Measurements from ENCODE around the gene PTPRA.

The PTPRA gene

DNA sequence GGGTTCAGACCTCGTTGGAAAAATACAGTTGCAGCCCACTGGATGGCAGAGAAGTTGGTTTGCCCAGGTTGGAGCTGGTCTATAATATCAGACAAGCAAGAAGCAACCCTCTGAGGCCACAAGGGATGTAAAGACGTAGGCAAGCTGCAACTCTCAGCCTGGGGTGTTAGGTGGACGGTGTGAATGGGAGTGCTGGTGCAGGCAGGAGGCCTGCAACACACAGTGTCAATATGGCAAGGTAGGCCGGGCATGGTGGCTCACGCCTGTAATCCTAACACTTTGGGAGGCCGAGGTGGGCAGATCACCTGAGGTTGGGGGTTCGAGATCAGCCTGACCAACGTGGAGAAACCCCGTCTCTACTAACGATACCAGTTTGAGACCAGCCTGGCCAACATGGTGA is 22.2 kb upstream of the PTPRA start:
- DNase-seq: no peak

DNA sequence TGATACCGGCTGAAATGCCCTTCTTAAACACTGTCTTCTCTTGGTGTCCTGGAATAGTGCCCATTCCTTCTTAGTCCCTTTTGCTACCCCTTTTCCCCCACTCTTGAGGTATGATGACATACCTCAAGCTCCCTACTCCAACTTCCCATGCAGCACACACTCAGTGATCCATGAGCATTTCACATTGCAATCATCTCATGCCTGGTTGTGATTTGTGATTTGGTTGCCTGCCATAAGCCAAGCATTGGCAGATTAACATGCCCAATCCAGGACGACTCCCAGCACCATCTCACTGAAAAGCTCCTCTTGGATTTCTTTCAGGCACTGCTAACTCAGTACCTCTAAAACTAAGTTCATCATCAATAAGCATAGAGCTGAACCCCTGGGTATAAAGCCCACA is 14.7 kb upstream of the PTPRA start:
- no peak for DNase-seq

DNA sequence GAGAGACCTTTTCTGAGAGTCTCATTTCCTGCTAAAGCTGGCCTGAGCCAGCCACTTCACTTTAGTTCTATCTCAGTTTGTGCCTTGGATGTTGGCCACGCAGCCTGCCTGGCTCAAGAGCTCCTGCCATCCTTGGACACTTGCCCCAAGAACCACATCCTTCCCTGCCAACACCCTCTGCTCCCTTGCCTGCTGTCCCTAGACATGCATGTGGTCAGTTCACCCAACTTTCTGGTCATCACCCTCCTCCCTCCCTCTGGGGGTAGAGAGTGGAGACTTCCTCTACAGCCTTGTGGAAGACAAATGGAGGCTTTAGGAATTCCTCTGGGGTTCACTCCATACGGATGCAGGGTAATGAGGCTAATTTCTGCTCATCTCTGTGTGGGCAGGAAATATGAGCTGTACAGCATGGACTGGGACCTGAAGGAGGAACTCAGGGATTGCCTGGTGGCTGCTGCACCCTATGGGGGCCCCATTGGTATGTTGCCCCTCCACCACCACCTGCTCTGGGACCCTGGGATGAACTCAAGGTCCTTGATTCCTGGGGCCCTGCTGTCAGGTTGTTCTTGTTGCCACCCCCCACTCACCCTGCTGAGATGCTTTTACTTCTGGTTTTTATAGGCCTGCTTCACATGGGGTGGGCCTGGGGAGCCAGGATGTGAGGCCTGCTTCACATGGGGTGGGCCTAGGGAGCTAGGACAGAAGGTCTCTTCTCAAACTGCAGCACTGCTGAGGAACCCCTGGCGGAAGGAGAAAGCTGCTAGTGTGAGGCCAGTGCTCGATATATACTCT is 13.8 kb upstream of the PTPRA start:
- DNase-seq: no peak

DNA sequence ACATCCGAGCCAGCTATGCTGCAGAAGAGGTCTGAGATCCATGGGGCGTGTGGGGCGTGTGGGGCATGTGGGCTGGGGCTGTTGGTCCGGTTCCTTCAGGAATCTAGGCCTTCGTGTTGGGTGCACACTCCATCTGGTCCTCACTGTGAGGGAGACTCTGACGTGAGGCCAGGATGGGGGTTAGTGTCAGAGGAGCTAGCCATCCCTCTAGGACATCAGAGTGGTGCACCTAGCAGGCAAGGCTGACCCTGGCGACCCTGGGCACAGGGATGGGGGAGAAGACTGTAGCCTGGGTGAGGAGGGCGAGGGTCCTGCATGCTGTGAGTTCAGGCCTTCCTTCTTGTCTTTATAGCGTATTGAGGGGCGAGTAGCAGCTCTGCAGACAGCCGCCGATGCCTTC is 8.7 kb upstream of the PTPRA start:
- no peak for DNase-seq

DNA sequence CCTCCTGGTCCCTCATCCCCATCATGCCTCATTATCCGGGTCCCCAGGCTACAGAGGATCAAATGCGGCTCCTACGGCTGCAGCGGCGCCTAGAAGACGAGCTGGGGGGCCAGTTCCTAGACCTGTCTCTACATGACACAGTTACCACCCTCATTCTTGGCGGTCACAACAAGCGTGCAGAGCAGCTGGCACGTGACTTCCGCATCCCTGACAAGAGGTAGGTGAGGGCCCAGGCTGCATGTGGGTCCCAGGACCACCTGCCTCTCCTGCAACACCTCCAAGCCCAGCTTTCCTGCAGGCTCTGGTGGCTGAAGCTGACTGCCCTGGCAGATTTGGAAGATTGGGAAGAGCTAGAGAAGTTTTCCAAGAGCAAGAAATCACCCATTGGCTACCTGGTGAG is 8.2 kb upstream of the PTPRA start:
- DNase-seq: no peak

DNA sequence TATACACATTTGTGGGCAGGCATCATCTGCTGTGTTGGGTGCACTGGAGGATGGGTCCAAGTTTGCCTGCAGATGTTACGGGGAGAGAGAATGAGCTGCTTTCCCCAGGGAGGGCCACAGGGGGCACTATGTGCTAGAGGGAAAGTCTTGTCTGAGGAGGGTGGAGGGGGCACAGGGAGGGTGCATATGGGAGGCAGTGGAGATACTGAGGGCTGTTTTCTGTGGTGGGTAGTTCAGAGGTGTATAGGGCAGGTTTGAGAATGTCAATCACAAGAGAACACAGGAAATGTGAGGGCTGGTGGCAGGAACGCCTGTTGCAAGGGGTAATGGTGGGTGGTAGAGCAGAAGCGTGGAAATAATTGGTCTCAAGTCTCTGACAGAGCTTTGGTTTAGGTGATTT is 7.7 kb upstream of the PTPRA start:
- no peak for DNase-seq

DNA sequence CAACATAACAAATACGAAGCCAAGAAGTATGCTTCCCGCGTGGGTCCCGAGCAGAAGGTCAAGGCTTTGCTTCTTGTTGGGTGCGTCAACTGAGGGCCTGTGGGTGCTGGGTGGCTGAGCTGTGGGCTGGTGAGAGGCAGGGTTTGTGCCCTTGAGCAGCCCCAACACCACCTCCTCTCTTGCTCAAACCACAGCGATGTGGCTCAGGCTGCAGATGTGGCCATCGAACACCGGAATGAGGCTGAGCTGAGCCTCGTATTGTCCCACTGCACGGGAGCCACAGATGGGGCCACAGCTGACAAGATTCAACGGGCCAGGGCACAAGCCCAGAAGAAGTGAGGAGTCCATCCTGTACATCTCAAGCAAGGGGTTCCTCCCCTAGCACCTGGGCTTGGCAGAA is 7.0 kb upstream of the PTPRA start:
- no peak for DNase-seq

DNA sequence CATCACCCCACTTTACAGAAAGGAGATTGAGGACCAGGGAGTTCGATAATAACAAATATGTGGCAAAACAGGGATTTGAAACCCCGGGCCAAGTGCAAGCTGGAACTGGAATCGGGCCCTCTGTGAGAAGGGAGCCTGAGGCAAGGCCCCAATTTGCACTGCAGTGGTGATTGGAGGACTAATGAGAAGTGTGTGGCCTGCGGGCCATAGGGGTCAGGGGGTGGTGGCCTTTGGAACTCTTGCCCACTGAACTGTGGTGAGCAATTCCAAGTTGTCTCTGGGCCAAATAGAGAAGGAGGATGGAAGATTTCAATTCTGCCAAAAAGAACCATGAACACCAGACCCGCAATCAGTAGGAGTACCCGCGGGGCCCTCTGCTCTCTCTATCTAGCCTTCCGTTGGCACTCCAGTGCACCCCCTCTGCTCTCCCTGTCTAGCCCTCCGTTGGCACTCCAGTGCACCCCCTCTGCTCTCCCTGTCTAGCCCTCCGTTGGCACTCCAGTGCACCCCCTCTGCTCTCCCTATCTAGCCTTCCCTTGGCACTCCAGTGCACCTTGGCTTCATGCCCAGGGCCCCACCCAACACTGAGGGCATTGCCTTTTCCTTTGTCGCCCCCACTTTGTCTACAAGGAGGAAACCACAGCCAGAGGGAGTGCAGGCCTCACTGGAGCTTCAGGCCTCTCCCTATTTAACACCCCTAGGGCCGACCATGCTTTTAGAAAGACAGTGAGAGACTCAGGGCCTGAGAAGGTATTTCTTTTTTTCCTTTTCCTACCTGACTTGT is 6.0 kb upstream of the PTPRA start:
- no peak for DNase-seq

DNA sequence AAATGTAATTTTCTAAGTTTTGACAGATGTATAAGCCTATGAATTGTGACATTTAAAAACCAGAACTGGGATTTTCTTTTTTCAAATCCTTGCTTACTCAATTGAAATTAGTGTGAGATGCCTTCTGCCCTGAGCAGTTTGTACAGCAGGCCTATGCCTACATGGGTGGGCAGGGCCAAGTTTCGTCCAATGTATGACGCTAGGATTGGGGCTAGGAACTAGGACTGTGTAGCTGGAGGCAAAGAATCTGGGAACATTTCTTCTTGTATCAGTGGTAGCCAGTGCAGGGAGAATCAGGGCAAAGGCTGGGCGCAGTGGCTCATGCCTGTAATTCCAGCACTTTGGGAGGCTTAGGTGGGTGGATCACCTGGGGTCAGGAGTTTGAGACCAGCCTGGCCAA is 3.9 kb upstream of the PTPRA start:
- DNase-seq: no peak

DNA sequence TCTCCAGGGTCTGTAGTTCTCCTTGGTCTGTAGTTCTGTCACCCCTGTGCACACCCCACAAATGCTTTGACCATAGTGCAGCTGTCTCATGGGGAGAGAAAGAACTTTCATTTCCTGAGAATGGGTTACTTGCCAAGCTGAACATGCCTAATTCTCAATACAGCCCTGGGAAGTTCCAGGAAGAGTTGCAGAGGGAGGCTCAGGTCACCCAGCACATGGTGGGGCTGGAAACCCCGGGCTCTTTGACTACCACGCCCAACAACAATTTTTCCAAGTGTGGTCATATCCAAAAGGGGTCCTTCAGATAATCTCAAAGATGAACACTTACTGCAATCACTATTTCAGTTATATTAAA is 2.2 kb upstream of the PTPRA start:
- DNase-seq: no peak

DNA sequence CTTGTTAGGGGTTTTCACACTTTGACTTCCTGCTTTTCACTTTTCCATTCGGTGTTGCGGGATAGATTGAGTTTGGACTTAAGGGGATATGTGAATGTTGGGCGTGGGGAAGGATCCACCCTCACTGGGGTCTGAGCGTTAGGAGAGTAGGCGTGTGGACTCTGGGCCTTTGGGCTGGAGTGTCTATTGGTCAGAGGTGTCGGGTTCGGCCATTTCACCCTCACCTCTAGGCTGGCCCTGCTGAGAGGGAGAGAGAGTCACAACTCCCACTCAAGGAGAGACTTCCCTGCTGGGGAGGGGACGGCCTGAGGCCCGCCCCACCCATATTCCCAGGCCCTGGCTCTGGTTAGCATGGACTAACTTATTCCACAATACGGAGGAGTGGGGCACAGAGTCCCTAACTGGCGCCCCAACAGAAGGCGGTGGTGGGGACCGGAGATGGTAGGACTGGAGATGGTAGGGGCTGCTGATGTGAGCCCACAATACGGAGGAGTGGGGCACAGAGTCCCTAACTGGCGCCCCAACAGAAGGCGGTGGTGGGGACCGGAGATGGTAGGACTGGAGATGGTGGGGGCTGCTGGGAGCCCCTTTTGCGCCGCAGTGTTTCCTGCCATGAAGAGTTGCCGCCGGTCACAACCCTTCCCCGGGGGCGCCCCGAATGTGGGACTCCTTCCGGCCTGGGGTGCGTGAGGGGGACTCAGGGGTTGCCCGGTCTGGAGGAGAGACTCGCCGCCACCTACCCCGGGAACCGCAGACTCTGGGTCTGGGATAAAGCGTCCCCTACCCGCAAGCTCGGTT is 1.4 kb upstream of the PTPRA start:
- no peak for DNase-seq

DNA sequence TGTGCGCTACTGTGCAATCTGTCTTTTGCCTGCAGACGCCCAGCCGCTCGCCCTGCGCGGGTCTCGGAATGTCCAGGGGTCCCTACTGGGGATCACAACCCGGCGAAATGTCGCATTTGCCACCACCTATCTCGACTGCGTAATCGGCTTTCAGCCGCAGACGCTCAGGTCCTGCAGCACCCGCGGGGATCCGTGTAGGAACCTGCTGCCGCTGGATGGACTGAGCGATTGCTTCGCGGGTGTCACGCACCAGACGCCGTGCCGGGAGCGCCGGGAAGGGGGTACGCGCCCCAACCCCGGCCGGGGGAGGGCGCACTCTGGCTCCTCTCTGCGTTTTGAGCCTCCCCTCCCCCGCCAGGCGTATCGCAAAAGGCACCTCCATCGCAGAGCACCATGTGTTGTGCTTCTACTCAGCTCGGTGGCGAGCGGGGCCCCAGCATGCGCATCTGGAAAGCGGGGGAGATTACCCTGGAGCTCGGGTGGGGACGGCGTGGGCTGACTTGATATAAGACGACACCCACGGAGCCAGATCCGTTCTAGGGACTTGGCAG is 747 bp upstream of the PTPRA start:
- DNase-seq: no peak

DNA sequence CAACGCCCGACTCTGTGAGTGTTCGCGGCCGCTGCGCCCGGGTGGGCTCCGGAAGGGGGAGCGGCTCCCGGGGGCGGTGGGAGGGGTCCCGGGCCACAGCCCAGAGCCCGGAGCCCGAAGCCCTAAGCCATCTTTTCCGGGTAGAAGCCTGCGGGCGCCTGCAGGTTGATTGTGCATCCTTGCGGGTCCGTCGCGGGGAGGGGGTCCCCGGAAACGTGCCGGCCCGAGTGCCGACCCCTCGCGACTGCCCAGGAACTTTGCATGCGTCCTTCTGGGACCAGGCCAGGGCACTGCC is 413 bp downstream of the PTPRA start:
- no peak for DNase-seq

DNA sequence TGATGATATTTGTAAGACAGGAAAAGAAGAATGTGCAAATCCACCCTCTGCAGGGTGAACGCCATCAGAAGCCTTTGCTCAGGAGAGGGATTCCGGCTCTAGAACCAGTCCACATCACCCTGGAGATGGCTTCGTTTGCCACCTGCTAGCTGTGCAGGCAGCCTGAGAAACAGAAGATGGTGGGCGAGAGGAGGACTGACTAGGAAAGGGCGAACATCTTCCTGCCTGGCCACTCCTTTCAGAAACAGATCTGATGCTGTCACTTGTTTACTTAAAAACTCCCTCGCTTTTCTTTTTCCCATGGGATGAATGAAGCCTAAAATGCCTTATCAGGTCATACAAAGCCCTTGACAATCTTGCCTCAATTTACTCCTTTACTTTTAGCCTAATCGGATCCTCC is 1.2 kb downstream of the PTPRA start:
- no peak for DNase-seq

DNA sequence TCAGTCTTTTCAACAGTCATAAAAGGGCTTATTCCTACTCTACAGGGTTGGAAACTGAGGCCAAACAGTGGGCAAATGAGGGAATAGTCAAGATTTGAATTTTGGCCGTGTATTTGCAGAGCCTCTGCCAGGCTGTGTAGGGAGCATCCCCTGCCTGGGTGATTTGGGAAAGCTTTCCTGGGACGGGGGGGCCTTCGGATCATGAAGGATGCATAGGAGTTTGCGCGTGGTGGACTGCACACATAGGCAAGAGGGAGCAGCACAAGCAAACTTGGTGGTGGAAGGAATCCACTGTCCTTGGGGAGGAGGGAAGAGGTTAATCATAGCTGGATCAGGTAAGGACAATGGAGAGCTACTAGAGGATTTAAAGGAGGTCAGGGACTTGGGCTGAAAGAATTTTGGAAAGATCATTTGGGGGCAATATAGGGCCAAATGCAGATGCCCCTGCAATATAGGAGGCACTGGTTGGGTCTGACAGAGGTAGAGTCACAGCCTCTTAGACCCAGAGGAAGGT is 2.5 kb downstream of the PTPRA start:
- no peak for DNase-seq

DNA sequence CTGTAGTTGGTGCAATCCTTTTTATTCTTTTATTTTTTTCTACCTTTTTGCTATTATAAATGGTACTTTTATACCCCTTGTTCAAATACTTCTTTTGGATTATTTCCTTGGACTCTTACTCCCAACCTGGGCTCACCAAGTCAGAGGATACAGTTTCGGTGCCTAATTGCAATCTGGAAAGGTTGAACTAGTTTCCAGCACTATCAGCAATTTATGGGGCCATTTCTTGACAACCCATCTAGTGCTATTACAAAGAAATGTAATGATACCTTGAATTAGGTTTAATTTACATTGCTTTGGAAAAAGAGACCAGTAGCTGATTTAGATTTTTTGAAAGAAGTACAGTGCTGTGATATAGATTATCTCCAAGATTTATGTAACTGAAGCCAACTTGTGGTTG is 5.2 kb downstream of the PTPRA start:
- DNase-seq: no peak

DNA sequence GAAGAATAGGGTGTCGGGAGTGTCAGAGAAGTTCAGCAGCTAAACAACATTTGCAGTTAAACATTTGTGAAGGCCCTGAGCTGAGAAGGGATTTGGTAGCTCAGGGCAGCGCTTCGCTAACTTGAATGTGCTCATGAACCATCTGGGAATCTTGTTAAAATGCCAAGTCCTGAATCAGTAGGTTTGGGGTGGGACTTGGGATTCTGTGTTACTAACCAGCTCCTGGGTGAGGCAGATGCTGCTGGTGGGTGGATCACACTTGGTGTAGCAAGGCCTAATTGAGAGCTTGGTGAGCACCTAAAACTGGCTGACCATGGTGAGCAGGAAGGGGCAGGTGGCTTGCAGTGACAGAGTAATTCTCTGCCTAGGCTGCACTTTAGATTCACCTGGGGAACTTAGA is 5.9 kb downstream of the PTPRA start:
- no peak for DNase-seq

DNA sequence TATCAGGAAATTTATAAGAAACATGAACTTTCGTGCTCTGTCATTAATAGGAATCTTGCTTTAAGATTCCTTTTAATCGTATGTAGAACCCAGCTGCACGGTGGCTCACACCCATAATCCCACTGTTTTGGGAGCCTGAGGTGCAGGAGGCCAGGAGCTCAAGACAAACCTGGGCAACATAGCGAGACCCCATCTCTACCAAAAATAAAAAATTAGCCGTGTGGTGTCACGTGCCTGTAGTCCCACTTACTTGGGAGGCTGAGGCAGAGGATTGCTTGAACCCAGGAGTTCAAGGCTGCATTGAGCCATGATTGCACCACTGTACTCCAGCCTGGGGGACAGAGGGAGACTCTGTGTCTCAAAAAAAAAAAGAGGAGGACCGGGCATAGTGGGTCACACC is 7.4 kb downstream of the PTPRA start:
- DNase-seq: no peak

DNA sequence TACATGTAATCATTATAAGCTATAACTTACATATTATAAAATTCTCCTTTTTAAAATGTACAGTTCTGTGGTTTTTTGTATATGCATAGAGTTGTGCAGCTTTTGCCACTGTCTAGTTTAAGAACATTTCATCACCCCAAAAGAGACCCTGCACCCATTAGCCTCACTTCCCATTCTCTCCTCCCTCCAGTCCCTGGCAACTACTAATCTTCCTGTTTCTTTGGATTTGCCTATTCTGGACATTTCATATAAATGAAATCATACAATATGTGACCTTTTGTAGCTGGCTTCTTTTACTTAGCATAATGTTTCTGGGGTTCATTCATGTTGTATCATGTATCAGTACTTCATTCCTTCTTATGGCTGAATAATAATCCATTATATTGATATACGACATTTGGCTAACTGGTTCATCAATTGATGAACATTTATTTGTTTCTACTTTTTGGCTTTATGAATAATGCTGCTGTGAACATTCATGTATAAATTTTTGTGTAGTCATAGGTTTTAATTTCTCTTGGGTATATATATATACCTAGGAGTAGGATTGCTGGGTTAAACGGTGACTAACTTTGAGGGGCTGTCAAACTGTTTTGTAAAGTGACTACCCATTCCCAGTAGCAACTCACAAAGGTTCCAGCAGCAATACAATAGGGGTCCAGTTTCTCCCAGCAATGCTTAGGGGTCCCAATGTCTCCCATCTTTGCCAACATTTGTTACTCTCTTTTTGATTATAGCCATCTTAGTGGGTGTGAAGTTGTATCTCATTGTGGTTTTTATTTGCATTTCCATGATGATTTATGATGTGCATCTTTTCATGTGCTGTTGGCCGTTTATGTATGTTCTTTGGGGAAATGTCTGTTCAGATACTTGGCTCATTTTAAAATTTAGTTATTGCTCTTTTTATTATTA is 10.7 kb downstream of the PTPRA start:
- DNase-seq: no peak

DNA sequence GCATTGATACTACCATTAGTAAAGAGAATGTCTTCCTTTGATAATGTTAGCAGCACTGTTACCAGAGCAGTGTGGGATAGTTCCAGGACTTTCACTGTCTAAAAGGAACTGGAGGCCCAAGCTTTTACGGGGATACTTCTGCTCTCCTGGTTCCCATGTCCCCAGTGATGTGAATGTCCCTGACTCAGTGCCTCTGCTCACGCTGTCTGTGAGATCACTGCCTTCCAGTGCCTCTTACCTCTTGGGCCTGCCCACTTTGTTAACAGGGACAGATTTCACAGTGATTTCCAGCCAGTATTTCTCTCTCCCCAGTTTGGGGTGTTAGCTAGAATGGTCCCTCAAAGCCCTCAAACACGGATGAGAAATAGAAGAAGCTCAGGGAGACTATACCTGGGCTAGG is 14.4 kb downstream of the PTPRA start:
- no peak for DNase-seq

DNA sequence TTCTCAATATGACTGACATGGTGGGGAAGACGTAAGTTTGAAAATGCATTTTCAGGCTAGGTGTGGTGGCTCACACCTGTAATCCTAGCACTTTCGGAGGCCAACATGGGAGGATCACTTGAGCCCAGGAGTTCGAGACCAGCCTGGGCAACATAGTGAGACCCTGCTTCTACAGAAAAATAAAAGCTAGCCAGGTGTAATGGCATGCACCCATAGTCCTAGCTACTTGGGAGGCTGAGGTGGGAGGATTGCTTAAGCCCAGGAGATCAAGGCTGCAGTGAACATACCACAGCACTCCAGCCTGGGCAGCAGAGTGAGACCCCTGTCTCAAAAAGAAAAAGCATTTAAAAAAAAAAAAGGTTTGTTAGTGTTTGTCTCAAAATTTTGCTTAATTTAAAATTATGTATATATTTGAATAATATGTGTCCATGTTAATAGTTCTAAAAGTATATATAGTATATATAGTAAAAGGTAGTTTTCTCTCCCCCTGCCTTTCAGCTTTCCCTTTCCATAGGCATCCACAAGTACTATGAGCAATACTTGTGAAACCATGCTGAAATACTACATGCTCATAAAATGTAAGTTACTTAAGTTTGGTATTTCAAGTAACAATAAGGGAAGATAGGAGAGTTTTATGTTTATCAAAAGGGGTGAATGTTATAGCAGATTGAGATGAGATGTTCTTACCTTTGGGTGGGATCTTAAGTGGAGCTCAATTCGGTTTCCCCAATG is 15.1 kb downstream of the PTPRA start:
- no peak for DNase-seq

DNA sequence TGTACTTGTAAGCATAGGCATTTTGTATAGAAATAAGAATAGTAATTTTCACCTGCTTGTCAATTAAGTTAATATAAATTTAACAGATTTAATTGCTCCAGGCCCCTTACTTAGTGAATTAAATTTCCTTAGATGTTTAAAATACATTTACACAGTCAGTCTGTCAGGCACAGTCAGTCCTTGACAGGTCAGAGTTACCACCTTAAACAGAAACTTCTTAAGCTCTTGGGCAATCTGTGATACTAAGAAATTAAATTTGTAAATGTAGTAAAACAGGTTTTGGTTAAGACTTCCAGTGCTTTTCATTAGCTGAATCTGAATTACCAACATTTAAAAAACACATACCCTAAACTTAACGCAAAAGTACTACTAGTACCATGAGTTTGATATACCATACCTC is 15.9 kb downstream of the PTPRA start:
- no peak for DNase-seq
